ENCODE results near the gene DLX4. TPM values are rescaled to one million over a fixed set of nuclear protein-coding genes. Genes with fewer than 3 reads are reported as not detected.

The DLX4 gene
- total RNA-seq, 1 donor from 2014 or later: 2.1 TPM

GRCh38 chr17:49965524-49965909, 3.5 kb upstream of the DLX4 start:
- H3K27me3 ChIP-seq: peaks cover 94% of the 10 kb centered on the region
- H3K4me3 ChIP-seq: no peak overlapping the region
- no peak for DNase-seq
- no peak for ATAC-seq
- intact Hi-C loops (cut with DNase I): no loop called here
- H3K27ac ChIP-seq: no peak overlapping the region
- no peaks in the 10 kb centered on the region for H3K36me3 ChIP-seq
- no peaks in the 10 kb centered on the region for H3K9me3 ChIP-seq
- TF ChIP-seq, protein P1, sequence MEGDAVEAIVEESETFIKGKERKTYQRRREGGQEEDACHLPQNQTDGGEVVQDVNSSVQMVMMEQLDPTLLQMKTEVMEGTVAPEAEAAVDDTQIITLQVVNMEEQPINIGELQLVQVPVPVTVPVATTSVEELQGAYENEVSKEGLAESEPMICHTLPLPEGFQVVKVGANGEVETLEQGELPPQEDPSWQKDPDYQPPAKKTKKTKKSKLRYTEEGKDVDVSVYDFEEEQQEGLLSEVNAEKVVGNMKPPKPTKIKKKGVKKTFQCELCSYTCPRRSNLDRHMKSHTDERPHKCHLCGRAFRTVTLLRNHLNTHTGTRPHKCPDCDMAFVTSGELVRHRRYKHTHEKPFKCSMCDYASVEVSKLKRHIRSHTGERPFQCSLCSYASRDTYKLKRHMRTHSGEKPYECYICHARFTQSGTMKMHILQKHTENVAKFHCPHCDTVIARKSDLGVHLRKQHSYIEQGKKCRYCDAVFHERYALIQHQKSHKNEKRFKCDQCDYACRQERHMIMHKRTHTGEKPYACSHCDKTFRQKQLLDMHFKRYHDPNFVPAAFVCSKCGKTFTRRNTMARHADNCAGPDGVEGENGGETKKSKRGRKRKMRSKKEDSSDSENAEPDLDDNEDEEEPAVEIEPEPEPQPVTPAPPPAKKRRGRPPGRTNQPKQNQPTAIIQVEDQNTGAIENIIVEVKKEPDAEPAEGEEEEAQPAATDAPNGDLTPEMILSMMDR (IDR thresholded peaks at IDR 0.05): no peak
- peaks cover 26% of the 10 kb centered on the region for H3K4me1 ChIP-seq

DNA sequence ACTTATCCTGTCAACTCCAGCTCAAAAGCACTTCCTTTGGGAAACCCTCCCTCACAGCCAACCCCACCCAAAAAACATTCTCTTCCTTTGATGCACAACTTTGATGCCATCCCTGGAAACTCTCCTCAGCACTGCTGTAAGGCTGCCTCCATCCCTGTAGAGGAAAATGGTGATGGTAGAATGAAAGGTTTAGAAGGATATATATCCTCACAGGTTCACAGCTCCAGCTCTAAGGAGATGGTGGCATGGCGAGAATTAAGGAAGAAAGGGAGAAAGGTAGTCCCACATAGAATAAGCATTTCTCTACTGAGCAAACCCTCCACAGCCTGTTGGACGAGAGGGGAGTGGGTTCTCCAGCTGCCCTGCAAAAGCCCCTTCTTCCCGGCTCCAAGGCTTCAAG, 2.2 kb upstream of the DLX4 start:
- peaks cover 94% of the 10 kb centered on the region for H3K27me3 ChIP-seq
- H3K36me3 ChIP-seq: no peaks in the 10 kb centered on the region
- H3K4me3 ChIP-seq: no peak overlapping the region
- intact Hi-C loops (cut with DNase I): no loop called here
- peaks cover 29% of the 10 kb centered on the region for H3K4me1 ChIP-seq
- no peak for ATAC-seq
- DNase-seq: no peak
- no peaks in the 10 kb centered on the region for H3K9me3 ChIP-seq
- no peak overlapping the region for H3K27ac ChIP-seq
- TF ChIP-seq, protein P1 (IDR thresholded peaks at IDR 0.05): no peak

GRCh38 chr17:49967205-49967604, 1.8 kb upstream of the DLX4 start:
- H3K27ac ChIP-seq: no peak overlapping the region
- intact Hi-C loops (cut with DNase I): no loop called here
- TF ChIP-seq, protein P1 (IDR thresholded peaks at IDR 0.05): no peak
- no peaks in the 10 kb centered on the region for H3K36me3 ChIP-seq
- peaks cover 33% of the 10 kb centered on the region for H3K4me1 ChIP-seq
- peaks cover 94% of the 10 kb centered on the region for H3K27me3 ChIP-seq
- H3K9me3 ChIP-seq: no peaks in the 10 kb centered on the region
- no peak overlapping the region for H3K4me3 ChIP-seq
- ATAC-seq: no peak
- DNase-seq: no peak

DNA sequence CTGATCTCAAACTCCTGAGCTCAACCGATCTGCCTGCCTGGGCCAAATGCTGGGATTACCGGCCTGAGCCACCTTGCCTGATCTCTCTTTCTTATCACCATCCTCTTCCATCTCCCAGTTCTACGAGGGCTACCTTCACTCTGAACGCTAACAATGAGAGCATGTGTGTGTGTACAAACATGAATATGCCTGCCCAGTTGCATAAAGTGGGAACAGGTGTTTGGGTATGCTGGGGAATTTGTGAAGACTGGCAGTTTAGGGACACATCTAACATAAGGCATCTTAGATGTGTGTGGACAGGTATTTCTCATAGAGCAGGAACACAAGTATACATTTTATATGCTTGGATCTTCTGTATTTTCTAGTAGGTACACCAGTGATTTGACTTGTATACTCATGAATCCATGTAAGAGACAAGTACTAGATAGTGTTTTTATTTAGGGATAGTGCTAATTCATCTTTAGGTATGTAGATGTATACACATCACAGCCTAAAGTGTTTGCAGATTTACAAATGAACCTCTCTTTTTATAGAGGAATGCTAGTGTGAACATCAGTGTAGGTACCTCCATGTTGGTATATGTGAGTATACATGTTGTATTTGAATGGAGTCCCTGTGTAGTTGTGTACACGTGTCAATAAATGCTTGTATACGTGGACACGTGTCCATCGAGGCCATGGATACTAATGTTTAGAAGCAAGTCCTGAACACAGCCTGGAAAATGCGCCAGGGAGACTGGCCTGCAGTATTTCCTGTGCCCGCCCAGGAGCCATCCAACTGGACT, 1.2 kb upstream of the DLX4 start:
- H3K27ac ChIP-seq: peak overlapping the region; percentile 36
- no peak for DNase-seq
- peaks cover 39% of the 10 kb centered on the region for H3K4me1 ChIP-seq
- ATAC-seq: no peak
- TF ChIP-seq, protein P1 (IDR thresholded peaks at IDR 0.05): no peak
- no peaks in the 10 kb centered on the region for H3K9me3 ChIP-seq
- H3K27me3 ChIP-seq: peaks cover 94% of the 10 kb centered on the region
- peak overlapping the region; percentile 60 for H3K4me3 ChIP-seq
- intact Hi-C loops (cut with DNase I): no loop called here
- H3K36me3 ChIP-seq: no peaks in the 10 kb centered on the region

- peak overlapping the region; percentile 36 for H3K27ac ChIP-seq
- intact Hi-C loops (cut with DNase I): no loop called here
- ATAC-seq (peak; percentile 85), DNase-seq (peak; percentile 91)
- peak overlapping the region; percentile 60 for H3K4me3 ChIP-seq
- no peaks in the 10 kb centered on the region for H3K9me3 ChIP-seq
- TF ChIP-seq, protein P1 (IDR thresholded peaks at IDR 0.05): no peak
- no peaks in the 10 kb centered on the region for H3K36me3 ChIP-seq
- H3K27me3 ChIP-seq: peaks cover 94% of the 10 kb centered on the region
- H3K4me1 ChIP-seq: peaks cover 39% of the 10 kb centered on the region
Measured at GRCh38 chr17:49968405-49969133, 421 bp upstream of the DLX4 start.
